ENCODE results near the gene TAC4.

The TAC4 gene

GRCh38 chr17:49848019-49848473 lies at the start of gene TAC4:
TSS of gene TAC4 (minus strand) at chr17:49848069. CDS start at chr17:49848017, 52 bp downstream.
- no peak for DNase-seq (ENCODE audit: low read depth in 2 of 2)

- DNase-seq (ENCODE audit: low read depth in 2 of 2): no peak
Measured at GRCh38 chr17:49896860-49897259, 49.0 kb upstream of the TAC4 start.

- DNase-seq (ENCODE audit: low read depth in 2 of 2): no peak
Measured at GRCh38 chr17:49896222-49896621, 48.4 kb upstream of the TAC4 start.

- DNase-seq (ENCODE audit: low read depth in 2 of 2): no peak
Measured at GRCh38 chr17:49895812-49896211, 47.9 kb upstream of the TAC4 start.

GRCh38 chr17:49894761-49895160 lies 46.9 kb upstream of the TAC4 start:
- DNase-seq (ENCODE audit: low read depth in 2 of 2): no peak

- no peak for DNase-seq (ENCODE audit: low read depth in 2 of 2)
Measured at GRCh38 chr17:49891694-49892389, 44.0 kb upstream of the TAC4 start.

- DNase-seq (ENCODE audit: low read depth in 2 of 2): no peak
Measured at GRCh38 chr17:49891271-49891670, 43.4 kb upstream of the TAC4 start.

GRCh38 chr17:49890852-49891251 lies 43.0 kb upstream of the TAC4 start:
- DNase-seq (ENCODE audit: low read depth in 2 of 2): no peak

- DNase-seq (ENCODE audit: low read depth in 2 of 2): no peak
Measured at GRCh38 chr17:49890077-49890821, 42.4 kb upstream of the TAC4 start.

GRCh38 chr17:49889500-49889899 lies 41.6 kb upstream of the TAC4 start:
- DNase-seq (ENCODE audit: low read depth in 2 of 2): no peak

- DNase-seq (ENCODE audit: low read depth in 2 of 2): no peak
Measured at GRCh38 chr17:49887744-49888360, 40.0 kb upstream of the TAC4 start.

GRCh38 chr17:49887086-49887743 lies 39.3 kb upstream of the TAC4 start:
- DNase-seq (ENCODE audit: low read depth in 2 of 2): no peak

- DNase-seq (ENCODE audit: low read depth in 2 of 2): no peak
Measured at GRCh38 chr17:49886036-49886435, 38.2 kb upstream of the TAC4 start.

- no peak for DNase-seq (ENCODE audit: low read depth in 2 of 2)
Measured at GRCh38 chr17:49882434-49882833, 34.6 kb upstream of the TAC4 start.

- DNase-seq (ENCODE audit: low read depth in 2 of 2): no peak
Measured at GRCh38 chr17:49881054-49881402, 33.2 kb upstream of the TAC4 start.

GRCh38 chr17:49880291-49881053 lies 32.6 kb upstream of the TAC4 start:
- peak; percentile 65 to 67 for DNase-seq (ENCODE audit: low read depth in 2 of 2)

GRCh38 chr17:49878931-49879904 lies 31.3 kb upstream of the TAC4 start:
- no peak for DNase-seq (ENCODE audit: low read depth in 2 of 2)

GRCh38 chr17:49875685-49876084 lies 27.8 kb upstream of the TAC4 start:
- no peak for DNase-seq (ENCODE audit: low read depth in 2 of 2)

GRCh38 chr17:49874911-49875310 lies 27.0 kb upstream of the TAC4 start:
- no peak for DNase-seq (ENCODE audit: low read depth in 2 of 2)

- DNase-seq (ENCODE audit: low read depth in 2 of 2): no peak
Measured at GRCh38 chr17:49873926-49874325, 26.1 kb upstream of the TAC4 start.

All from stimulated activated CD4-positive, alpha-beta T cell treated with anti-CD3 and anti-CD28 coated beads, Interleukin-4, amount 100 ng/mL, for 48 hours (primary cell).